H1 (cell line): Measurements from ENCODE around the gene PHTF2. TPM values are rescaled to one million over a fixed set of nuclear protein-coding genes. Genes with fewer than 3 reads are reported as not detected.

ENCODE experiments used
- CTCF ChIA-PET: fragments of 300-600 bp; sonication (Branson Sonifier 250); formaldehyde crosslinking; loops from one replicate; lab custom pipeline; 2021; ENCODE audit not compliant: partially characterized antibody; lab: Charles Lee
- POLR2A ChIA-PET: fragments of 300-600 bp; sonication (Branson Sonifier 250); formaldehyde crosslinking; loops from one replicate; lab custom pipeline; 2021; ENCODE audit warnings: inconsistent platforms; ENCODE audit not compliant: partially characterized antibody; lab: Charles Lee
- DNase-seq, 2 experiments: peaks; one replicate each; pipeline versions ENCODE4 v3.0.0 to v3.0.0-alpha.2; 2010 to 2022; ENCODE audit warnings: low spot score in 2 of 2, low read depth in 1 of 2, mixed read lengths in 1 of 2
- FAIRE-seq: peaks from 2 replicates; lab custom pipeline; 2011; peaks lifted over from hg19 to GRCh38; lab: Jason Lieb, UNC
- H2AFZ ChIP-seq: 2 replicates; pipeline ENCODE4 v1.8.1; 2012; ENCODE audit warnings: low read length, inconsistent platforms
- H2AK5ac ChIP-seq: 2 replicates; pipeline ENCODE4 v1.6.1; 2013; ENCODE audit warnings: low read depth, low read length
- H2BK120ac ChIP-seq: replicated peaks from 2 replicates; pipeline ENCODE3; 2013; ENCODE audit warnings: low read depth, low read length, inconsistent platforms
- H2BK12ac ChIP-seq: 2 replicates; pipeline ENCODE4 v1.6.1; 2013; ENCODE audit warnings: low read depth, low read length
- H2BK15ac ChIP-seq: 2 replicates; pipeline ENCODE4 v1.6.1; 2013; ENCODE audit warnings: low read length
- H2BK20ac ChIP-seq: 2 replicates; pipeline ENCODE4 v1.6.1; 2013; ENCODE audit warnings: low read length
- H2BK5ac ChIP-seq: 2 replicates; pipeline ENCODE4 v1.6.1; 2013; ENCODE audit warnings: low read depth, low read length
- H3K14ac ChIP-seq: 2 replicates; pipeline ENCODE4 v1.6.1; 2013; ENCODE audit warnings: inconsistent platforms; ENCODE audit not compliant: insufficient read length
- H3K18ac ChIP-seq: 2 replicates; pipeline ENCODE4 v1.6.1; 2013; ENCODE audit warnings: low read length; ENCODE audit errors: extremely low read depth
- H3K23ac ChIP-seq: 2 replicates; pipeline ENCODE4 v1.6.1; 2013; ENCODE audit warnings: inconsistent platforms; ENCODE audit not compliant: insufficient read length
- H3K23me2 ChIP-seq: 2 replicates; pipeline ENCODE4 v1.6.1; 2013; ENCODE audit warnings: low read depth, low read length
- H3K27ac ChIP-seq: 2 replicates; pipeline ENCODE4 v1.6.1; 2011; ENCODE audit warnings: low read depth, low read length, inconsistent platforms
- H3K27me3 ChIP-seq, 4 experiments: replicated peaks in 1 of 4; 1 replicate in 1 of 4; 2 replicates in 3 of 4; pipeline versions ENCODE4 v1.6.1 to v1.8.1; 2011 to 2013; ENCODE audit warnings: low read length in 3 of 4, mild to moderate bottlenecking in 3 of 4, inconsistent platforms in 2 of 4, mixed read lengths in 2 of 4, moderate library complexity in 1 of 4; ENCODE audit not compliant: control insufficient read depth in 3 of 4, insufficient read depth in 3 of 4; ENCODE audit errors: extremely low read depth in 1 of 4
- H3K36me3 ChIP-seq, 4 experiments: 2 replicates each; pipeline versions ENCODE4 v1.6.1 to v1.8.1; 2011 to 2013; ENCODE audit warnings: mild to moderate bottlenecking in 4 of 4, low read length in 3 of 4, moderate library complexity in 2 of 4, control low read depth in 1 of 4, inconsistent platforms in 1 of 4; ENCODE audit not compliant: insufficient read depth in 4 of 4, control insufficient read depth in 2 of 4
- H3K4ac ChIP-seq: replicated peaks from 2 replicates; pipeline ENCODE3; 2013; ENCODE audit warnings: low read length, low read depth, mixed read lengths, inconsistent platforms; ENCODE audit not compliant: insufficient read length
- H3K4me1 ChIP-seq, 4 experiments: replicated peaks in 1 of 4; 1 replicate in 1 of 4; 2 replicates in 3 of 4; pipeline versions ENCODE4 v1.6.1 to v1.8.1; 2011 to 2013; ENCODE audit warnings: low read length in 3 of 4, inconsistent platforms in 2 of 4, mixed read lengths in 1 of 4; ENCODE audit not compliant: insufficient read depth in 4 of 4, control insufficient read depth in 3 of 4
- H3K4me2 ChIP-seq, 2 experiments: 2 replicates each; pipeline versions ENCODE4 v1.6.1 to v1.8.1; 2011 to 2013; ENCODE audit warnings: low read depth in 2 of 2, low read length in 2 of 2, control low read depth in 1 of 2, inconsistent platforms in 1 of 2, mild to moderate bottlenecking in 1 of 2; ENCODE audit not compliant: insufficient read depth in 1 of 2
- H3K4me3 ChIP-seq, 4 experiments: fragments of 200-600, 300-600 bp in 1 of 4; sonication (generic), shearing (Covaris generic), sonication (Bioruptor Twin) in 1 of 4; 2 replicates each; pipeline versions ENCODE4 v1.5.1 to v1.8.1; 2011 to 2016; ENCODE audit warnings: low read length in 4 of 4, low read depth in 3 of 4, control low read depth in 2 of 4, inconsistent platforms in 2 of 4, mild to moderate bottlenecking in 2 of 4, mixed read lengths in 1 of 4, moderate library complexity in 1 of 4; ENCODE audit not compliant: insufficient read depth in 2 of 4; ENCODE audit errors: extremely low read depth in 1 of 4
- H3K56ac ChIP-seq: replicated peaks from 2 replicates; pipeline ENCODE3; 2013; ENCODE audit warnings: low read depth, mild to moderate bottlenecking, mixed read lengths, low read length, inconsistent platforms; ENCODE audit not compliant: insufficient read length
- H3K79me1 ChIP-seq: 2 replicates; pipeline ENCODE4 v1.6.1; 2013; ENCODE audit warnings: low read depth, low read length, control low read depth
- H3K79me2 ChIP-seq, 2 experiments: 2 replicates each; pipeline versions ENCODE4 v1.6.1 to v1.8.1; 2012 to 2013; ENCODE audit warnings: low read length in 2 of 2, mild to moderate bottlenecking in 2 of 2, inconsistent platforms in 1 of 2; ENCODE audit not compliant: insufficient read depth in 2 of 2, control insufficient read depth in 1 of 2
- H3K9ac ChIP-seq, 4 experiments: replicated peaks in 1 of 4; 1 replicate in 1 of 4; 2 replicates in 3 of 4; pipeline versions ENCODE4 v1.6.1 to v1.8.1; 2011 to 2013; ENCODE audit warnings: low read depth in 3 of 4, low read length in 3 of 4, control low read depth in 2 of 4, mild to moderate bottlenecking in 2 of 4, moderate library complexity in 2 of 4, inconsistent platforms in 1 of 4; ENCODE audit errors: extremely low read depth in 1 of 4
- H3K9me3 ChIP-seq, 2 experiments: 2 replicates each; pipeline versions ENCODE4 v1.6.1 to v1.8.1; 2012 to 2013; ENCODE audit warnings: mild to moderate bottlenecking in 2 of 2, moderate library complexity in 2 of 2, control low read depth in 1 of 2, inconsistent platforms in 1 of 2, low read depth in 1 of 2, low read length in 1 of 2, mixed read lengths in 1 of 2; ENCODE audit not compliant: insufficient read depth in 2 of 2
- H4K20me1 ChIP-seq, 2 experiments: replicated peaks in 1 of 2; 2 replicates each; pipeline versions ENCODE3 to v1.8.1; 2011 to 2013; ENCODE audit warnings: inconsistent platforms in 2 of 2, low read length in 2 of 2, mild to moderate bottlenecking in 1 of 2; ENCODE audit not compliant: insufficient read depth in 2 of 2, control insufficient read depth in 1 of 2
- H4K5ac ChIP-seq: 2 replicates; pipeline ENCODE4 v1.6.1; 2013; ENCODE audit warnings: low read length, low read depth, mixed read lengths, inconsistent platforms; ENCODE audit not compliant: insufficient read length
- H4K8ac ChIP-seq: 2 replicates; pipeline ENCODE4 v1.8.0; 2013; ENCODE audit warnings: mild to moderate bottlenecking, moderate library complexity, low read length, inconsistent platforms; ENCODE audit not compliant: insufficient read depth; ENCODE audit errors: extremely low read depth
- H4K91ac ChIP-seq: replicated peaks from 2 replicates; pipeline ENCODE3; 2013; ENCODE audit warnings: low read length, mixed read lengths, inconsistent platforms; ENCODE audit not compliant: insufficient read length
- ATF2 ChIP-seq: IDR thresholded peaks from 2 replicates; pipeline ENCODE4 v1.6.1; 2012; ENCODE audit warnings: low read length, inconsistent platforms
- CREB1 ChIP-seq: IDR thresholded peaks from 2 replicates; pipeline ENCODE4 v1.6.1; 2012; ENCODE audit warnings: inconsistent platforms
- GABPA ChIP-seq: IDR thresholded peaks from 2 replicates; pipeline ENCODE4 v1.6.1; 2011; ENCODE audit warnings: mild to moderate bottlenecking, low read length, moderate library complexity, borderline replicate concordance; ENCODE audit not compliant: insufficient read depth
- HDAC2 ChIP-seq, 2 experiments: fragments of 300-600 bp in 1 of 2; sonication (generic) in 1 of 2; IDR thresholded peaks; 2 replicates each; pipeline ENCODE4 v1.6.1; 2011 to 2012; ENCODE audit warnings: low read depth in 2 of 2, low read length in 2 of 2, mild to moderate bottlenecking in 2 of 2, moderate library complexity in 2 of 2, borderline replicate concordance in 1 of 2, inconsistent platforms in 1 of 2
- PHF8 ChIP-seq: fragments of 200-600 bp; sonication (generic); conservative IDR thresholded peaks from 2 replicates; pipeline ENCODE4 v1.7.1; 2012; ENCODE audit warnings: low read depth, mild to moderate bottlenecking, inconsistent platforms, low read length, moderate library complexity
- POU5F1 ChIP-seq: IDR thresholded peaks from 2 replicates; pipeline ENCODE4 v1.6.1; 2011; ENCODE audit warnings: low read depth, mild to moderate bottlenecking, low read length, moderate library complexity
- RBBP5 ChIP-seq: IDR thresholded peaks from 2 replicates; pipeline ENCODE4 v1.7.1; 2012; ENCODE audit warnings: low read depth, mild to moderate bottlenecking, inconsistent platforms, low read length, moderate library complexity, borderline replicate concordance
- SIRT6 ChIP-seq: IDR thresholded peaks from one replicate; pipeline ENCODE4 v1.7.1; 2012; ENCODE audit warnings: low read length, inconsistent platforms
- TAF7 ChIP-seq: optimal IDR thresholded peaks from 2 replicates; pipeline ENCODE3; 2011; ENCODE audit warnings: low read depth, mild to moderate bottlenecking, inconsistent platforms, low read length, moderate library complexity, borderline replicate concordance
- ZNF274 ChIP-seq: IDR thresholded peaks from 2 replicates; pipeline ENCODE4 v1.7.0; 2012; ENCODE audit warnings: low read length, borderline replicate concordance; ENCODE audit errors: extremely low read depth
- WGBS, 2 experiments: shearing (Covaris generic) in 1 of 2; methylation state at CpG; one replicate each; pipeline versions ENCODE4 v1.1.6 to v1.1.7; 2013 to 2015; ENCODE audit warnings: low lambda C conversion rate in 2 of 2, mixed read lengths in 2 of 2, inconsistent platforms in 1 of 2, low coverage in 1 of 2, missing lambda C conversion rate in 1 of 2; ENCODE audit not compliant: insufficient replicate concordance in 2 of 2, insufficient coverage in 1 of 2, insufficient read length in 1 of 2; ENCODE audit errors: extremely low coverage in 1 of 2, missing lambda C conversion rate in 1 of 2; 5-methylcytosine and 5-hydroxymethylcytosine counted together
- polyA plus RNA-seq, 7 experiments: library from polyadenylated mRNA; depleted of rRNA in 3 of 7; stranded (reverse) in 5 of 7; unstranded in 2 of 7; fragments of >200 nt in 5 of 7; fragments of 200-250 nt in 2 of 7; gene quantifications; 1 replicate in 5 of 7; 2 replicates in 1 of 7; 4 replicates in 1 of 7; pipeline versions ENCODE4 v1.2.1 to v1.2.3, GENCODE V29; 2011 to 2013; ENCODE audit warnings: missing spikeins in 2 of 7, mixed read lengths in 2 of 7
- total RNA-seq: library from RNA; stranded (reverse); fragmentation: NEBNext Ultra II Directional; extraction: Animal tissue kit (Norgen Biotek cat#: 25700); gene quantifications from 2 replicates; pipeline ENCODE4 v1.2.1, GENCODE V29; 2021

Gene PHTF2
- total and polyA plus RNA-seq, 2 of the 8 experiments (the other 6 are each of a cell fraction or from before 2014, with no cell fraction given) = 9.0 to 25.4 TPM

DNA sequence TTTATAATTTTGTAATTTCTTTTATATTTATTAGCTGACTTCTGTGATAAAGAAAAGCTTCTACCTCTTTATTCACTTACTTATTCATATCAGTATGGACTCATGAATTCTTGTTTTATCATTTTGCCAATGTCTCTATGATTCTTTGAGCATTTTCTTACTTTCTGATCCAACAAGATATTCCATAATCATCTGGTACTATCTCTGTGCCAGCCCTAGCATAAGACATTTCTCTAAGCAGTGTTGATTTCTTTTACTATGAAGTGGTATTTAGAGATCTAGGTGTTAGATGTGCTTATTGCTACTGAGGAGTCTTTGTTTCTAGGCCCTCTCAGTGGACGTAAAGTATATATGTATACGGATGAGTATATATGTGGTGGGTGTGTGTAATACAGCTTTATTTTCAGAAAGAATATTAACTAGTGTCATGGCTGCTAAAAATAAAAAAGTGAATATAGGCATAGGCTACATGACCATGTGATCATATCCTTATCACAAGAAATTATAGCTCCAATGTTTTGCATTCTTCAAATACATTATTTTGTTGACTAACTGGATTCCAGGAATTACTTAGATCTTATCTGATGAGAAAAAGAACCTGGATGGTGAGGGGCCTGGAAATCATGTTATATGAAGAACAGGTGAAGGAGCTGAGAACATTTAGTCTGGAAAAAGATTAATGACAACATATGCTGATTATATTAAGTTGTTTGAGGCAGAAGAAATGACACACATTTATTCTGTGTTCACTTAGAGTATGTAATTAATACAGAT lies 13.1 kb downstream of the PHTF2 start:
- Histone ChIP-seq H3K56ac (no peak overlapping the region), H2BK15ac (no peak overlapping the region), H3K79me1 (no peaks in the 10 kb centered on the region; the same call in 1 of the 2 replicates), H2BK12ac (no peak overlapping the region), H2BK20ac (no peak overlapping the region), H3K27ac (no peak overlapping the region), H3K23ac (no peak overlapping the region), H2BK5ac (no peak overlapping the region), H3K36me3 (no peaks in the 10 kb centered on the region), H3K79me2 (peaks cover 0 to 22% of the 10 kb centered on the region in 2 experiments; a peak in 2 of 4 replicates), H3K4me1 (no peaks in the 10 kb centered on the region), H3K9ac (no peak overlapping the region), H4K20me1 (no peaks in the 10 kb centered on the region), H3K27me3 (no peaks in the 10 kb centered on the region), H3K9me3 (0 out of 4 replicates have a peak, but pooled peaks cover 0 to 3% of the 10 kb centered on the region in 2 experiments), H4K8ac (no peak overlapping the region), H3K14ac (no peak overlapping the region), H2BK120ac (no peak overlapping the region), H4K91ac (no peak overlapping the region), H2AK5ac (no peak overlapping the region), H3K23me2 (no peaks in the 10 kb centered on the region), H2AFZ (no peak overlapping the region), H4K5ac (no peak overlapping the region), H3K4me3 (no peak overlapping the region), H3K4me2 (no peak overlapping the region), H3K4ac (no peak overlapping the region), H3K18ac (no peak overlapping the region)
- FAIRE-seq = no peak
- 90% methylated on average over 2 of the region's 2 CpGs; no CpG with 5 or more reads in 1 of the 2 experiments for WGBS, 2 experiments
- DNase-seq = no peak
- ChIA-PET POLR2A (interaction anchor here (0.6 to 1.4 kb wide), 4 partner anchors 13 to 255 kb away, joined by 3 to 5 read pairs (median 3); partner anchors contain the start of genes PHTF2 and TMEM60), CTCF (no interaction called here)
- no peak for TF ChIP-seq CREB1
- TF ChIP-seq GABPA = no peak
- TF ChIP-seq PHF8 = no peak
- no peak for TF ChIP-seq ATF2
- TF ChIP-seq SIRT6 = no peak
- TF ChIP-seq POU5F1 = no peak
- no peak for TF ChIP-seq TAF7
- TF ChIP-seq ZNF274 = no peak
- no peak for TF ChIP-seq HDAC2 (IDR thresholded peaks at IDR 0.05; ENCODE audit: borderline replicate concordance in 1 of 2, low read depth in 2 of 2, low read length in 2 of 2)
- no peak for TF ChIP-seq RBBP5
